ENCODE results near the gene MESD. TPM values are rescaled to one million over a fixed set of nuclear protein-coding genes. Genes with fewer than 3 reads are reported as not detected.
A peak's percentile ranks its signal among the peaks of the same experiment; 100 is the strongest.

The MESD gene
- total RNA-seq, 2 donors from 2014 or later = 36.8 to 39.0 TPM

GRCh38 chr15:81032818-81033217 lies 43.2 kb upstream of the MESD start:
- no peak overlapping the region for H3K4me3 ChIP-seq
- H3K4me1 ChIP-seq (ENCODE audit: control insufficient read depth in 1 of 2, low read depth in 2 of 2) = no peaks in the 10 kb centered on the region
- ATAC-seq (ENCODE audit: insufficient number of reproducible peaks, low FRiP score, low read depth) (no peak), DNase-seq (ENCODE audit: low spot score) (no peak)
- H3K27me3 ChIP-seq (replicated peaks; ENCODE audit: insufficient read depth) = no peaks in the 10 kb centered on the region
- no peak for TF ChIP-seq CTCF (IDR thresholded peaks at IDR 0.05)
- no peaks in the 10 kb centered on the region for H3K36me3 ChIP-seq
- no peak overlapping the region for H3K27ac ChIP-seq
- no peaks in the 10 kb centered on the region for H3K9me3 ChIP-seq

- H3K4me1 ChIP-seq (ENCODE audit: control insufficient read depth in 1 of 2, low read depth in 2 of 2) = no peaks in the 10 kb centered on the region
- no peaks in the 10 kb centered on the region for H3K9me3 ChIP-seq
- H3K27ac ChIP-seq = no peak overlapping the region
- TF ChIP-seq CTCF (IDR thresholded peaks at IDR 0.05) = no peak
- no peak for DNase-seq (ENCODE audit: low spot score)
- ATAC-seq (ENCODE audit: insufficient number of reproducible peaks, low FRiP score, low read depth) = no peak
- no peak overlapping the region for H3K4me3 ChIP-seq
- no peaks in the 10 kb centered on the region for H3K36me3 ChIP-seq
- no peaks in the 10 kb centered on the region for H3K27me3 ChIP-seq (replicated peaks; ENCODE audit: insufficient read depth)
Observed at GRCh38 chr15:81032355-81032754, 42.7 kb upstream of the MESD start.

GRCh38 chr15:81031203-81031602 lies 41.6 kb upstream of the MESD start:
- DNase-seq (ENCODE audit: low spot score) (no peak), ATAC-seq (ENCODE audit: insufficient number of reproducible peaks, low FRiP score, low read depth) (no peak)
- Histone ChIP-seq H3K27ac (no peak overlapping the region), H3K4me1 (ENCODE audit: control insufficient read depth in 1 of 2, low read depth in 2 of 2) (no peaks in the 10 kb centered on the region), H3K9me3 (no peaks in the 10 kb centered on the region), H3K4me3 (no peak overlapping the region), H3K36me3 (no peaks in the 10 kb centered on the region), H3K27me3 (replicated peaks; ENCODE audit: insufficient read depth) (no peaks in the 10 kb centered on the region)
- TF ChIP-seq CTCF (IDR thresholded peaks at IDR 0.05) = no peak

- no peak for TF ChIP-seq CTCF (IDR thresholded peaks at IDR 0.05)
- ATAC-seq (ENCODE audit: insufficient number of reproducible peaks, low FRiP score, low read depth) = no peak
- no peaks in the 10 kb centered on the region for H3K36me3 ChIP-seq
- no peaks in the 10 kb centered on the region for H3K27me3 ChIP-seq (replicated peaks; ENCODE audit: insufficient read depth)
- no peak overlapping the region for H3K27ac ChIP-seq
- H3K4me3 ChIP-seq = no peak overlapping the region
- no peaks in the 10 kb centered on the region for H3K9me3 ChIP-seq
- no peaks in the 10 kb centered on the region for H3K4me1 ChIP-seq (ENCODE audit: control insufficient read depth in 1 of 2, low read depth in 2 of 2)
- no peak for DNase-seq (ENCODE audit: low spot score)
Observed at GRCh38 chr15:81030301-81030750, 40.7 kb upstream of the MESD start.

GRCh38 chr15:81029414-81030300 lies 40.0 kb upstream of the MESD start:
- H3K36me3 ChIP-seq = no peaks in the 10 kb centered on the region
- no peak for TF ChIP-seq CTCF (IDR thresholded peaks at IDR 0.05)
- no peak overlapping the region for H3K4me3 ChIP-seq
- H3K27me3 ChIP-seq (replicated peaks; ENCODE audit: insufficient read depth) = no peaks in the 10 kb centered on the region
- ATAC-seq (ENCODE audit: insufficient number of reproducible peaks, low FRiP score, low read depth) (no peak), DNase-seq (ENCODE audit: low spot score) (no peak)
- no peaks in the 10 kb centered on the region for H3K4me1 ChIP-seq (ENCODE audit: control insufficient read depth in 1 of 2, low read depth in 2 of 2)
- peak overlapping the region in 1 of 2 donors; percentile 20 for H3K27ac ChIP-seq
- H3K9me3 ChIP-seq = no peaks in the 10 kb centered on the region
